ENCODE measurements around the gene SLC46A3. TPM values are rescaled to one million over a fixed set of nuclear protein-coding genes. Genes with fewer than 3 reads are reported as not detected.

SLC46A3 gene
- total and polyA plus RNA-seq, 2 experiments from 2014 or later = 0.16 to 0.28 TPM

GRCh38 chr13:28705461-28706083 is 13.2 kb downstream of the SLC46A3 start:
- Mint-ChIP-seq H3K27me3 (ENCODE audit: insufficient read depth, low read depth, poor library complexity) (no peaks in the 10 kb centered on the region), H3K4me1 (0 out of 3 replicates have a peak, but pooled peaks cover 4% of the 10 kb centered on the region), H3K4me3 (no peak overlapping the region), H3K36me3 (ENCODE audit: low read depth) (no peaks in the 10 kb centered on the region), H3K9me3 (no peaks in the 10 kb centered on the region), H3K27ac (no peak overlapping the region)
- Histone ChIP-seq H3K4me1 (ENCODE audit: insufficient read depth) (no peaks in the 10 kb centered on the region), H3F3A (replicated peaks; ENCODE audit: low read depth) (no peaks in the 10 kb centered on the region), H3K27me3 (ENCODE audit: insufficient read depth) (no peaks in the 10 kb centered on the region), H3K36me3 (ENCODE audit: insufficient read depth) (no peaks in the 10 kb centered on the region), H3K9me2 (ENCODE audit: insufficient read depth) (no peaks in the 10 kb centered on the region), H3K79me2 (replicated peaks; ENCODE audit: insufficient read depth) (no peaks in the 10 kb centered on the region), H2AFZ (no peak overlapping the region), H3K4me2 (no peak overlapping the region), H3K27ac (ENCODE audit: low read depth) (no peak overlapping the region), H3K4me3 (no peak overlapping the region), H4K20me1 (replicated peaks; ENCODE audit: insufficient read depth) (no peaks in the 10 kb centered on the region)
- DNase-seq (ENCODE audit: low spot score) (no peak), ATAC-seq (no peak)
- TF ChIP-seq NANOG (IDR thresholded peaks at IDR 0.05; ENCODE audit: borderline replicate concordance) = no peak
- TF ChIP-seq, protein P1, sequence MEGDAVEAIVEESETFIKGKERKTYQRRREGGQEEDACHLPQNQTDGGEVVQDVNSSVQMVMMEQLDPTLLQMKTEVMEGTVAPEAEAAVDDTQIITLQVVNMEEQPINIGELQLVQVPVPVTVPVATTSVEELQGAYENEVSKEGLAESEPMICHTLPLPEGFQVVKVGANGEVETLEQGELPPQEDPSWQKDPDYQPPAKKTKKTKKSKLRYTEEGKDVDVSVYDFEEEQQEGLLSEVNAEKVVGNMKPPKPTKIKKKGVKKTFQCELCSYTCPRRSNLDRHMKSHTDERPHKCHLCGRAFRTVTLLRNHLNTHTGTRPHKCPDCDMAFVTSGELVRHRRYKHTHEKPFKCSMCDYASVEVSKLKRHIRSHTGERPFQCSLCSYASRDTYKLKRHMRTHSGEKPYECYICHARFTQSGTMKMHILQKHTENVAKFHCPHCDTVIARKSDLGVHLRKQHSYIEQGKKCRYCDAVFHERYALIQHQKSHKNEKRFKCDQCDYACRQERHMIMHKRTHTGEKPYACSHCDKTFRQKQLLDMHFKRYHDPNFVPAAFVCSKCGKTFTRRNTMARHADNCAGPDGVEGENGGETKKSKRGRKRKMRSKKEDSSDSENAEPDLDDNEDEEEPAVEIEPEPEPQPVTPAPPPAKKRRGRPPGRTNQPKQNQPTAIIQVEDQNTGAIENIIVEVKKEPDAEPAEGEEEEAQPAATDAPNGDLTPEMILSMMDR (conservative IDR thresholded peaks at IDR 0.05; ENCODE audit: low read depth in 2 of 2) = no peak
- TF ChIP-seq, protein P2, sequence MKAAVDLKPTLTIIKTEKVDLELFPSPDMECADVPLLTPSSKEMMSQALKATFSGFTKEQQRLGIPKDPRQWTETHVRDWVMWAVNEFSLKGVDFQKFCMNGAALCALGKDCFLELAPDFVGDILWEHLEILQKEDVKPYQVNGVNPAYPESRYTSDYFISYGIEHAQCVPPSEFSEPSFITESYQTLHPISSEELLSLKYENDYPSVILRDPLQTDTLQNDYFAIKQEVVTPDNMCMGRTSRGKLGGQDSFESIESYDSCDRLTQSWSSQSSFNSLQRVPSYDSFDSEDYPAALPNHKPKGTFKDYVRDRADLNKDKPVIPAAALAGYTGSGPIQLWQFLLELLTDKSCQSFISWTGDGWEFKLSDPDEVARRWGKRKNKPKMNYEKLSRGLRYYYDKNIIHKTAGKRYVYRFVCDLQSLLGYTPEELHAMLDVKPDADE (IDR thresholded peaks at IDR 0.05) = no peak
- no peak for TF ChIP-seq STAT1 (IDR thresholded peaks at IDR 0.05; ENCODE audit: unreplicated experiment)
- TF ChIP-seq ZNF462 (CRISPR knock-in tag; IDR thresholded peaks at IDR 0.05) = no peak
- no peak for TF ChIP-seq JUNB (IDR thresholded peaks at IDR 0.05; ENCODE audit: unreplicated experiment)
- no peak for TF ChIP-seq CREB1 (CRISPR knock-in tag; IDR thresholded peaks at IDR 0.05; ENCODE audit: low read depth)

Data from GM23338 (cell line).